NCI-H1694 (cell line): ENCODE results near the gene UBE2M.

ENCODE experiments used
- DNase-seq: peaks from one replicate; lab custom pipeline; 2025; lab: John Stamatoyannopoulos, UW

Gene UBE2M

DNA sequence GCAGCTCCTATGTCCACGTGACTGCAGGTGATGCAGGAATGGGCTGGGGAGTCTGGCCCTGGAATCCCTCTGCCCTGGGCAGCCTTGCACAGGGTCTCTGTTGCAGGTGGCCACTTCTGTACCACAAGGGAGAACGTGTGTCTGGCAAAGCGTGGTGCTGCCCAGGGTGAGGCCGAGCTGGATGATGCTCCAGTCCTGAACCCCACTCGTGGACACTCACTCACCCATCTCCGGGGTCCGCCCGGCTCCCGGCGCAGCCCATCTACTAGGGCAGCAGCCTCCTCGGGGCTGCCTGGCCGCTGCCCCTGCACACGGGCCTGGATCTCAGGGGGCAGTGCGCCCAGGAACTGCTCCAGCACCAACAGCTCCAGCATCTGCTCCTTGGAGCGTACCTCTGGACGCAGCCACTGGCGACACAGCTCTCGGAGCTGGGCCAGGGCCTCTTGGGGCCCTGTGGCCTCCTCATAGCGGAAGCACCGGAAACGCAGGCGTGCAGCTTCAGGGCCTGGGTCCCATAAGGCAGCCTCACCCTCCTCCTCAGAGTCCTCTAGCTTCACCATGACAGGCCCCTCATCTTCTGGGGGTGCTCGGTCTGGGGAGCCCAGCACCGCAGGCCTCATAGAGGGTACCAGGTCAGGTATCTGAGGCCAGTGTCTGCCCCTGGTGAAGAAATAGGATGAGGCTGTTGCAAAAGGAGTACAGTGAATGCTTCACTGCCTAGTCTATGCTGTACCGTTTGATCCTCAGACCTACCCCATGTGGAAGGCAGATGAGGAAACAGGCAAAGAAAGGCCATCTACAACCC lies 12.6 kb upstream of the UBE2M start:
- DNase-seq = no peak

DNA sequence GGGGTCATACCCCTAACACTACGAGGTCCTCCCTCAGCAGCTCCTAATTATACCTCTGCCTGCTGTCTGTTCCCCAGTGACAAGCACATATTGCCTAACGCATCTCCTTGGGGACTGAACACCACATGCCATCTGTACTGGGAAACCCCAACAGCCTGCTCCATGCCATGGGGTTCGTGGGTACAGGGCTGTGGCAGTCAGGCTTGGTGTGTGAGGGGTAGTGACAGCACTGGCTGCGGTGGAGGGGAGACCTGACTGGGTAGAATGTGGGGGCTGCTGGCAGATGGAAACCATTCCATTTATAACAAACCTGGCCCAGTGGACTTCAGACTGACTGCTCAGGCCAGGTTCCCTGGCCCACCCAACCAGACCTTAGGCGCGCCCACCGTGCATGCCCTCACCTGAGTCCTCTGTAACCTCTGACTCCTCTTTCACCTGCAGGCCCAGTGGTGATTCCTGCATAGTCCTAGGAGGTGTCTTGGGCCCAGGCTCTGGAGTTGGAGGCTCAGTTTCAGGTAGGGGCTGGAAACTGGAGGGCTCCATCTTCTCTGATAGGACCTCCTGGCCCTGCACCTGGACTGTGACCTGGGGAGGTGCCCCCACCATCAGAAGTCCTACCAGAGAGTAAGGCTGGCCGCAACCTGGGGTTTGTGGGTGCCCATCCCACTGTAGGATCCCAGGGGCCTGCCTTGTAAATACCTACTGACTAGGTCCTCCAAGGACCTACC lies 11.7 kb upstream of the UBE2M start:
- DNase-seq = no peak

DNA sequence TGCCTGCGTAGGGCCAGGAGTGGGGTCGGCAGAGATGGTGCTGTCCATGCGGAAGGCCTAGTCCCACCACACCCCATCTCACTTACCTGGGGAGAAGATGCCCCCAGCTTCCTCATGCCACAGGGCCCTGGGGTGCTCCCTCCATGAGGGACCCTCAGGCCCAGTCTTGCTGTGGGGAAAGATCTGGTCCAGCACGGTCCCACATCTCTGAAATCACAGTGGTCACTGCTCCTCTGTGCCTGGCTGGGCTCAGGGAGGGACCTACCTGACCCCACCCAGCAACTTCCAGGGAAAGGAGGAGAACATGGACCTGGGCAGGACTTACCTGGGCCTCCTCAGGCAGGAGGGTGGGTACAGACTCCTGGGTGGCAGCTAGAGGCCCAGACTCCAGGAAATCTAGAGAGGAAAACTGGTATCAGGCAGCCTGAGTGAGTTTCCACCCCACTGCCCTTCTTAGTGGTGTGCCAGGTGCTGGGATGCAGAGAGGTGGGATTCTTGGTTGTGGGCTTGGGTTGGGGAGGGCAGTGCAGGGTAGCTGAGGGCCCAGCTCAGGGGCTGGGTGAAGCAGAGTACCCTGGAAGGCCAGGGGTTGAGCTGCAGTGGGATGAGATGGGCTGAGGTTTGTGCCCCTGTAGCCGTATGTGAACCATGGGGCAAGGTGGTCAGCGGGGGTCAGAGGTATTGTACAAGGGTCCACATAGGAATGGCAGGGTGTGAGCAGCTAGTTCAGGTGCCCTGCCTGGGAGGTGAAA lies 11.0 kb upstream of the UBE2M start:
- DNase-seq = no peak

DNA sequence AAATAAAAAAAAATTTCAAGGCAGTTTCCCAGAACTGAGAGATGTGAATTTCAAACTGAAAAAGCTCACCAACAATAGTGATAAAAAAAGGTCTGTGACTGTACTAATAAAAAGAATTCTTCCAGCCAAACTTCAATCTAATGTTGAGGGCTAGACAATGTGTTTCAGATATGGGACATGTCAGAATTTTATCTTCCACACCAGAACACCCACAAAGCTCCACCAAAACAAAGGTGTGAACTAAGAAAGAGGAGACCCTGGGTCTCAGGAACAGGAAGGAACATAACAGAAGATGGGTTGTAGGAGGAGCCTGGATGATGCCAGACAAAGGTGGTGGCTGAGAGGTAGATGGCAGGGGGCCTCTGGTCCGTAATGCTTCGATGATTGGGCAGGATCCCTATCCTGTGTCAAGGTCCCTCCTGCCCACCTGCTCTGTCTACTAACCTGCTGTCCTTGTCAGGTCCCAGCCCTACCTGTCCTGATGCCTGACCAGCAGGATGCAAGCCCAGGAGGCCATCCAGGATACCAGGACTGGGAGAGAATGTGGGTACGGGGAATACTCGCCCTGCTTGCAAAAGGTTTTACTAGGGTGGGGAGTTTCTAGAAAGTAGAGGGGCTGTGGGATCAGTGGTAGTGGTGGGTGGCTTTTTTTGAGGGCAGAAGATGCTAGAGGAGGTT lies 10.2 kb upstream of the UBE2M start:
- DNase-seq = no peak

DNA sequence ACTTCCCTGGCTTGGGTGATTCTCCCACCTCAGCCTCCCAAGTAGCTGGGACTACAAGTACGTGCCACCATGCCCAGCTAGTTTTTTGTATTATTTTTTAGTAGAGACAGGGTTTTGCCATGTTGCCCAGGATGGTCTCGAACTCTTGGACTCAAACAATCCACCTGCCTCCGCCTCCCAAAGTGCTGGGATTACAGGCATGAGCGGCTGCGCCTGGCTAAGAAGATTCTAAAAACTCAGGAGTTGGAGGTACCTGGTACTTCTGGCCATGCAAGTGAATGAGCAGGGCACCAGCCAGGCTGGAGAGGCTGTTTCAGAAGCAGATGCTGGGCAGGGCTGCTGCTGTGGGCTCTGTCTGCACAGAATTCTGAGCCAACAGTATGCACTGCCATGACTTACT lies 8.6 kb upstream of the UBE2M start:
- no peak for DNase-seq

DNA sequence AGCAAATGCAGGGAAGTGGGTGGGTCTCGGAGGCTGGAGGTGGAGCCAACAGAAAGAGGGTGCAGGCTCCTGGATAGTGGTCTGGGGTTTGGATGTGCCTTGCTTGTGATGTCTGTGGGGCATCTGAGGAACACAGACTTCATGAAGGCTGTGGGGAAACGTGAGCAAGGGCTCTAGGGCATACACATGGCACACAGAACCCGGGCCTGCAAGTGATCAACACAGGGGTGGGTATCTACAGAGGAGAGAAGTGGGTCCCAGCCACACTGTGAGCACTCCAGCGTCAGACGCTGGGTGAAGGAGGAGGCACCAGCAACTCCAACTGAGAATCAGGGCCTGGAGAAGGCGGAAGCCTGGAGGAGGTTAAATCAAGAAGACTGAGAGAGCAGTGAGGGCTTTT lies 5.4 kb upstream of the UBE2M start:
- DNase-seq = no peak

DNA sequence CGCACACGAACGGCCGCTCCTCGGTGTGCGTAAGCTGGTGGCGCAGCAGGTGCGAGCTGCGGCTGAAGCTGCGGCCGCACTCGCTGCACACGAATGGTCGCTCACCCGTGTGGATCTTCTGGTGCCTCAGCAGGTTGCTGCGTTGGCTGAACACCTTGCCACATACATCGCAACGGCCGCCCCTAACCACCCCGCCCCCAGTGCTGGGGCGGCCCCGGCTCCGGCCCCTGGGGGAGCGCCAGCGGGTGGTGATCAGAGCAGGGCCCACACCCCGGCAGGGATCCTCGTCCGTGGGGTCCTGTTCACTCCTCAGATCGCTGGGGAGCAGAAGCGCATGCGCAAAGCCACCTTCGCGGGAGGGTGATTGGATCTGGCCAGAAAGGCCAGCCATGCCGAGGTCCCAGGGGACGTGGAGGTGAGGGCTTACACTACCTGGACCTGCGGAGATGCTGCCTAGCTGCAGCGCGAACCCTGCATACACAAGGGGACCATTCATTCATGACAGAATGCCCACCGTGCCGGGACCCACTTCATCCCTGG lies 4.7 kb upstream of the UBE2M start:
- DNase-seq = no peak

DNA sequence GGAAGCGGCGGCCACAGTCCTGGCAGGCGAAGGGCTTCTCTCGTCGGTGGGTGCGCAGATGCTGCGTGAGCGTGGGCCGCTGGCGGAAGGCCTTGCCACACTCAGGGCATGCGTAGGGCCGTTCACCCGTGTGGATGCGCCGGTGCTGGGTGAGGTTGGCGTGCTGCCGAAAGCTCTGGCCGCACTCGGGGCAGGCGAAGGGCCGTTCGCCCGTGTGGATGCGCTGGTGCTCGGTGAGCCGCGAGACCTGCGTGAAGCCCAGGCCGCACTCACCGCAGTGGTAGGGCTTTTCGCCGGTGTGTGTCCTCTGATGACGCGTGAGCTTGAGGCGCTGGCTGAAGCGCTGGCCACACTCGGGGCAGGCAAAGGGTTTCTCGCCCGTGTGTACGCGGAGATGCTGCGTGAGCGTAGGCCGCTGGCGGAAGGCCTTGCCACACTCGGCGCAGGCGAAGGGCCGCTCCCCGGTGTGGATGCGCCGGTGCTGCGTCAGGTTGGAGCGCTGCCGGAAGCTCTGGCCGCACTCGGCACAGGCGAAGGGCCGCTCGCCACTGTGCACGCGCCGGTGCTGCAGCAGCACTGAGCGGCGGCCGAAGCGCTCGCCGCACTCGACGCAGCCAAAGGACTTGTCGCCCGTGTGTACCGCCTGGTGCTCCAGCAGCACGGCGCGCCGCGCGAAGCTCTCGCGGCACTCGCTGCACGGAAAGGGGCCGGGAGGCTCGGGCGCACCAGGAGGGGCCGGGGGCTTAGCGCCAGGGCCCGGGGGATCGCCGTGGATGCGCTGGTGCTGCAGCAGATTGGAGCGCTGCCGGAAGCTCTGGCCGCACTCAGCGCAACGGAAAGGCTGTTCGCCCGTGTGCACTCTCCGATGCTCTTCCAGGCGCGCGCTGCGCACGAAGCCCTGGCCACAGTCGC lies 4.0 kb upstream of the UBE2M start:
- DNase-seq = no peak

DNA sequence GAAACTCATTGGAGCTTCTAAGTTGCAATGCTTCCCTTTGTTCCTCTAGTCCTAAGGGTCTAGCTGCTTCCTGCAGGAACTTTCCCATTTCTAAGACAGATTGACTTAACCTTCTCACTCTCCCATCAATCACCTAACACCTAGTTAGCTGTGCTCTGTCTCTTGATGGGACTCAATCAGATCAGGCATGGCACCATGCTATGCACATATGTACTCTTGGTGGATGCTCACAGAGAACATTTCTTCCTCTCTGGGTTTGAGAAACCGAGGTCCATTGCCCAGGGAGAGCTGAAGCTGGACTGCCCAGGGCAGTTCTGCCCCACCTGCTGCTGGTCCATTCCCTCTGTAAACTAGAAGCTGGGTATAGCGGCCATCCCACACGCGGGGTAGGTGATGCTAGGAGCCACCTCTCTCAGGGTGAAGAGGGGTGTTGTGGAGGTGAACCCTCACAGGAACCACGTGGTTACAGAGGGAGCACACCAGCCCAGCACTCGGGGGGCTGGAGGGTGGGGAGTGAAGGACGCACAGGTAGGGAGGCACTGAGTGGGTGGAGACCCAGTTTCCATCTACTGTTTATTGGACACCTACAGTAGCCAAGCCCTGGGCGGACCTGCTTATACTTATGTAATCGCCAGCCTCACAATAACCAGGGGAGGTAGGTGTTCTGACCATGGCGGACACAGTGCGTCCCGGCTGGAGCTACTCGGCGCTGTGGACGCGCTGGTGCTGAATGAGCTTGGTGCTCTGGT lies 3.1 kb upstream of the UBE2M start:
- DNase-seq = no peak

DNA sequence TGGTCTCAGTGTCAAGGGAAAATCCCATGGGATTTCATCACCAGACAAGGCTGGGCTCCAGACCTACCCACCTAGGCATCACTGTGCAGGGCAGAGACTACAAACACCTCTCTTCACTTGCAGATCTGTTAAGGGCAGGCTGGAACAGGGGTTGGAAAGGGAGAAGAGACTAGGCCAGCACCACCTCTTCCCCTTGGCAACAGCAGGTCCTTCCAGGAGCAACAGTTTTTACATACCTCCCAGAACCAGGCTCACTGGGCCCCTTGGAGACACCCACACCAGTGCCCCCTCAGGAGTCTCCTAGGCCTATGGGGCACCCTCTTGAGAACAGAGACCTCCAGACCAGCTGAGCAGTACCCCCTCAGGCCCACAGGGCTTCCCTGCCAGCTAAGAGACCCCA lies 2.5 kb upstream of the UBE2M start:
- no peak for DNase-seq

DNA sequence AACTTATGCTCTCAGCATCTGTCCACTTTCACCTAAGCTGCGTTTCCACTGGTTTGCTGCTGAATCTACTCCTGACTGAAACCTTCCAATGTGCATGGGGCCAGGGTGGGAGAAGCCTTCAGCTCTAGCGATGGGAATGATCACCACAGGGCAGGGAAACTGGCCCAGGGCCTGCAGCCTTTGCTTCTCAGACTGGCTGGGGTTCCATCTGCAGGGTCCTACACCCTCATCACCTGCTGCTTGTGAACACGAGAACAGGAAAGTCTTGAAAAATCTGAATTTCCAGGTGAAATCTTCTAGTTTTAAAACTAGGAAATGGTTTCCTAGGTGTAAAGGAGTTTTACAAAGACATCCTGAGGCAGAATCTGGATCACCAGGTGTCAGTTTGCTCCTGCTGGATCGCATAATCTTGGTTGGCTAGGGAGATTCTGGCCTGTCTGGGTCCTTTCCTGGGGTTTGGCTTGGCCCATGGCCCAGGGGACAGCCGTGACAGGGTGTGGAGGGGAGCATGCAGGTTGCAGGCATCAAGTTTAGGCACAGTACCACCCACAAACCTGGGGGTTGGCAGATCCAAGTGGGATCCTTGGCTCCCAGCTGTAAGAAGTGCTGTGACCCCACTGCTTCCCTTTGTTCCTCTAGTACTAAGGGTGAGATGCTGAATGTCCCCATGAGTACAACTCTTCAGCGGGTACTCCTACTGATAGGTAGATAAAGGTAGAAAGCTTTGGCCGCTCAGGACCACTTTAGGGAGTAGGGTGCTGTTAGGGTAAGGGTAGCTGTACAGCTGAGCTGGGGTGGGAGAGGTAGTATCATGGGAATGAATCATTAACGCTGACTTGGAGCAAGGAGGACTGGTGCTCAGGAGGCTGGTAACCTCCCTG lies 1.8 kb upstream of the UBE2M start:
- no peak for DNase-seq

DNA sequence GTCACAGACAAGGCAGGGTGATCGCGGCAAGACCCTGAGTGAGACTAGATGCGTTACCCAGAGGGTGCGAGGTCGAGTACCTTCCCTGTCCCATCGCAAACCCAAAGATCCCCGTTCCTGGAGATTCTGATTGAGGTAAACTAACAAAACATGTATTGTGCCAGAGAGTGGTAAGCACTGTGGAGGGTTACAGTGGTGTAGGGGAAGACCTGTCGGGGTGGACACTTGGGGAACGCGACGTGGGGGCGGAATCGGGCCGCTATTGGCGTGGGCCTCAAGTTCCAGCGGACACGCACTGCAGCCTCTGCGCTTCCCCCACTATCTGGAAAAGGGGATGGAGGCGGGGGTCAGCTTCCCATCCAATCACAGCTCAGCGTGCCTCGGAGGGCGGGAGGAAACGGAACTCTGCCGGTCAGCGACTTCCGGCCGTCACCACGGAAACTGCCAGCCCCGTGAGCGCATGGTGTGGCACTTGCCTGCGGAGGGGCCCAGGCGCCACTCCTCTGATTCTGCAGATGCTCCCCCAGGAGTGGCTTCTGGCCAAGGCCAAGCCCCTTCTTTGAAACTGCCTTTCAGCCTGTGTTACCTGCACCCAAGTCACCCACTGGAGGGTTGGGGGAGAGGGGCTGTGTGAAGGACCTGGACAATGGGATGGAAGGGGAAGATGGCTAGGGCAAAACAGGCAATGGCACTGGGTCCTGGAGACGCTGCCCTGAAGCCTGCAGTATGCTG lies 1.0 kb upstream of the UBE2M start:
- DNase-seq = no peak

DNA sequence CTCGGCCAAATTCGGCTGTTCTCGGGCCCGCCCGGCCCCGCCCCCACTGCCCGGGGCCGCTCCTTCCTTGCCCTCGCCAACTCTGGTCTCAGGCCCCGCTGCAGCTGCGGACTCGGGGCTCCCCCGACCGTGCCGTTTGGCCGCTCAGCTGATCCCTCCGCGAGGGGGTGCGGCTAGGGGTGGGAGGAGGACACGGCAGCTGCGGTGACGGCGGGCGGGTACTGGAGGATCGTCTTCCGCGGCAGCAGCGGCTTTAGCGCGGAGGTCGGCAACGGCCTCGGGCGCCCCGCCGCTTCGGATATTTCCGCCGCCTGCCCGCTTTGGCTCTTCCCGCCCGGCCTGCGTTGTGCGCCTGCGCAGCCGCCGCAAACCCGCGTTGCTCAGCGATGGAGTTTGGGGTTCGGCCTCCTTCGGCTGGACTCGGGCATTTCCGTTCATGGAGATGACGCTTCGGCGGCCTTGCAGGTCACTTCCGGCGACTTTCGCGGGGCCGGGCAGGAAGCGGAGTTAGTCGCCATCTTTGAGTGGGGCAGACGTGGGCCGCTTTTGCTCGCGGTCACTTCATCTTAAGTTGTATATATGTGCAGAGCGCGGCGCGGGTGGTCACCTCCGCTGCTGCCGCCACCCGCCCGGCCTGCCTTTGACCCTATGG lies 338 bp upstream of the UBE2M start:
- no peak for DNase-seq

DNA sequence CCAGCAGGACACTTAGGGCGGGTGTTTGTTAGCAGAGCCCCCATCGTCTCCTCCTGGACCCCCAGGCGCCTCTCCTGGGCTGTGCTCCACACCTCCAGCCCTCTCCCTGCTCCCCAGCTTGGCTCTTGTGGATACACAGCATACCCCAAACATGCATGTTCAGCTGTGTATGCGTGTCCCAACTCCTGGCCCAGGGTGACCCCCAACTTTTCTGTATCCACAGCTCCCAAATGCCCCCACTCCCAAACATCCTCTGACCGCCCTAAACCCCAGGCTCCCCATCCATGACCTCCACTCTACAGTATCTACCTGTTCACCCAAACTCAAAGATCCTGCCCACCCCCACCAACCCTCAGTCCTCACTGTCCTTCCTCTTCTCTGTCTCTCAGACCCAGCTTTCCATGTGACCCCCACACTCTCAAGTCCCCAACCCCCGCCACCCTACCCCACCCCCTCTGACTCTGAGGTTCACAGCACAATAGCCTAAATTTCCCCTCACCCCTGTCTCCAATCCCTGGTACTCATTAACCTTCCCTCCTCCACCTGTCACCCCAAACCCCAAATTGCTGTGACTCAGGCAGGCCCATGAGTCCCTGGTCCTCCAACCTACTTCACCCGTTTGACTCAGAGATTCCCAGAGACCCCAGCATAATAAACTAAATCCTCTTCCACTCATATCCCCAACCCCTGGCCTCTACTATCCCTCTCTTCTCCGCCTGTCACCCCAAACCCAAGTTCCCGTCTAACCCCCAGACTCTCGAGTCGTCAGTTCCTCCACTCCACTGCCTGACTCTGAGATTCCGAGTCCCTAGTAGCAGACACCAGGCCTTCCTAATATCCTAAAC lies 968 bp downstream of the UBE2M start:
- no peak for DNase-seq

DNA sequence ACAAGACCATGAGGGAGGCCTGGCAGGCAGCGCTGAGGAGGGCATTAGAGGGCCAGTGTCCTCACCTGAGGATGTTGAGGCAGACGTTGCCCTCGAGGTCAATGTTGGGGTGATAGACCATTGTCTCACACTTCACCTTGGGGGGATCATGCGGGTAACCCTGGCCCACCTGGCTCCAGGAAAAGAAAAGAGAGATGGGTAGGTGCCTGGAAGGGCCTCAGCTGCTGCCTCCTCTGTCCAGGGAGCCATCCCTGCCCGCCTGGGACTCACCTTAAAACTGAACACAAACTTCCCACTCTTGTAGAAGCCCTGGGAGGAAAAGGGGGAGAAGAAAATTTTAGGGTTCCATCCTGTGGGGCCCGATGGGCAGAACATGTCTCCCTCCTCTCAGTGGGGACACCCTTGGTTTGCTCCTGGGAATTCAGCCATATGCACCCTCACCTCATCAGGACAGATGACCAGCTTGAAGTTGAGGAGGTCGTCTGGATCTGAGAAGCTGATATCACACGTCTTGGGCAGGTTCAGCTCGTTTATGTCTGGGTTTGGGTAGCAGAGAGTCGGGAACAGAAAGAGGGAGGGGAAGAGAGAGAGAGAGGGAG lies 1.7 kb downstream of the UBE2M start:
- no peak for DNase-seq

DNA sequence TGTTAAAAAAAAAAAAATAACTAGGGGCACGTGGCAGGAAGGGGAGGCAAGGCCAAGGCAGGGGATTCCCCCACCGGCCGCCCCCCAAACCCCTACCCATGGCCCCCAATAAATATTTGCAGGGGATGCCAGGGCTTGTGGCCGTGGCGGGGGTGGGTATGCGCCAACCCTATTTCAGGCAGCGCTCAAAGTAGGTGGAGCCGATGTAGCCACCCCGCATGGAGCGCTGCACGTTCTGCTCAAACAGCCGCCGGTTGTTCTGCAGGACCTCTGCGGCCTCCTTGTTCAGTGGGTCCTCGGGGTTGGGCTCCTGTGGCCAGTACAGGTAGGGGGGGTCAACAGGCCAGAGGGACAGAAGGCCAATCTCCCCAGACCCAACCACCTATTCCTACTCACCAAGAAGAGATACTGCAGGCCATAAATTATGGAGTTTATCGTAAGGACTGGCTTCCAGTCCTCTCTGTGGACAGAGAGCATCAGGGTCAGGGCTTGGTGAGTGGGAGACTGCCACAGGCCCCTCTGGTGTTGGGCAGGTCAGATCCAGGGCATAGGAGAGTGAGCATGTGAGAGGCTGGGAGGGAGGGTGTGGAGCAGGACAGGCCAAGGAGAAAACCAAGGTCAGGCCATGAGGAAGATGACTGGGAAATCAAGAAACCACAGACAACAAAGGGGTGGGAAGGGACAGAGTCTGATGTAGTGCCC lies 2.3 kb downstream of the UBE2M start:
- no peak for DNase-seq
